ENCODE data around the gene DYDC1. TPM values are rescaled to one million over a fixed set of nuclear protein-coding genes. Genes with fewer than 3 reads are reported as not detected.
"Not testable (repeated sequence)": the region's sequence is repeated elsewhere in the genome, so short reads cannot be mapped to it uniquely, and the experiment has no call there.

DYDC1 gene
- total RNA-seq, 1 donor from 2014 or later = not detected

DNA sequence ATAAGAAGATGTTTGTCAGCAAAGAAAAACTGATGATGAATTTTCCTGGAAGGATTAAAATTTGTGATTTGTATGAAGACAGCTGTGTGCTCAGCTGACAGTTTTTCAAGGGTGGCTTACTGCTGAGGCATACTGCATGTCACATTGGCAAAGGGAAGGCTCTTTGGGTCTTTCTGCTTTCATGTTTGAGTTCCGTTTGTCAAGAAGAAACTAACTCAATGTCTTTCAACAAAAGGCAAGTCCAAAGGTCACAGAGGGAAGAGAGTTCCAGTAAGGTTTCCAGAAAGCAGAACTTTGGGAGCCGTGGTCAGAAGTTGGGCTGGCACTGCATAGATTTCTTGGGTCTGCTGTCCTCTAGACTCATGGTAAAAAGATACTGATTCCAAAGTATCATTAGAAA, 16.9 kb upstream of the DYDC1 start:
- no peak for DNase-seq (ENCODE audit: low read depth)
- Histone ChIP-seq H3K36me3 (ENCODE audit: control insufficient read depth, insufficient read depth, low read length) (no peaks in the 10 kb centered on the region), H3K27me3 (ENCODE audit: control insufficient read depth, insufficient read depth, low read length) (peaks cover 1% of the 10 kb centered on the region), H3K4me3 (ENCODE audit: low read depth, low read length) (no peak overlapping the region)
- FAIRE-seq = peak; percentile 66
- TF ChIP-seq, protein P1, sequence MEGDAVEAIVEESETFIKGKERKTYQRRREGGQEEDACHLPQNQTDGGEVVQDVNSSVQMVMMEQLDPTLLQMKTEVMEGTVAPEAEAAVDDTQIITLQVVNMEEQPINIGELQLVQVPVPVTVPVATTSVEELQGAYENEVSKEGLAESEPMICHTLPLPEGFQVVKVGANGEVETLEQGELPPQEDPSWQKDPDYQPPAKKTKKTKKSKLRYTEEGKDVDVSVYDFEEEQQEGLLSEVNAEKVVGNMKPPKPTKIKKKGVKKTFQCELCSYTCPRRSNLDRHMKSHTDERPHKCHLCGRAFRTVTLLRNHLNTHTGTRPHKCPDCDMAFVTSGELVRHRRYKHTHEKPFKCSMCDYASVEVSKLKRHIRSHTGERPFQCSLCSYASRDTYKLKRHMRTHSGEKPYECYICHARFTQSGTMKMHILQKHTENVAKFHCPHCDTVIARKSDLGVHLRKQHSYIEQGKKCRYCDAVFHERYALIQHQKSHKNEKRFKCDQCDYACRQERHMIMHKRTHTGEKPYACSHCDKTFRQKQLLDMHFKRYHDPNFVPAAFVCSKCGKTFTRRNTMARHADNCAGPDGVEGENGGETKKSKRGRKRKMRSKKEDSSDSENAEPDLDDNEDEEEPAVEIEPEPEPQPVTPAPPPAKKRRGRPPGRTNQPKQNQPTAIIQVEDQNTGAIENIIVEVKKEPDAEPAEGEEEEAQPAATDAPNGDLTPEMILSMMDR (IDR thresholded peaks at IDR 0.05; ENCODE audit: insufficient read depth, low read length, severe bottlenecking) = no peak

DNA sequence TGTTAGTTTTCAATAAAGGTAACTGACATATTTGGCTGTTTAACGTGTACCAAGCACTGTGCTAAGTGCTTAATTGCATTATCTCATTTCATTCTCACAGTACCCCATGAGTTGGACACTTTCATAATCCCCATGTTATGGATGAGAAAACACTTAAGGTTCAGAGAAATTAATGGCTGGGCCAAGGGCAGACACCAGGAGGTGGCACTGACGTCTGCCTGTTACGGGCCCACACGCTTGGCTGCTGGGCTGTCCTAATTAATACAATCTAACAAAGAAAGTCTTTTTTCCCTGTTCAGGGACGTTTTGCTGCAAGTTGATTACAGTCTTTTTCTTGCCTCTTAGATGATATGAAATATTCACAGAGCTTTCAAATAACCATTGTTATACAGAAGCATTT, 16.1 kb upstream of the DYDC1 start:
- TF ChIP-seq, protein P1 (IDR thresholded peaks at IDR 0.05; ENCODE audit: insufficient read depth, low read length, severe bottlenecking) = no peak
- Histone ChIP-seq H3K27me3 (ENCODE audit: control insufficient read depth, insufficient read depth, low read length) (peaks cover 1% of the 10 kb centered on the region), H3K4me3 (ENCODE audit: low read depth, low read length) (no peak overlapping the region), H3K36me3 (ENCODE audit: control insufficient read depth, insufficient read depth, low read length) (no peaks in the 10 kb centered on the region)
- DNase-seq (ENCODE audit: low read depth) (no peak), FAIRE-seq (no peak)

DNA sequence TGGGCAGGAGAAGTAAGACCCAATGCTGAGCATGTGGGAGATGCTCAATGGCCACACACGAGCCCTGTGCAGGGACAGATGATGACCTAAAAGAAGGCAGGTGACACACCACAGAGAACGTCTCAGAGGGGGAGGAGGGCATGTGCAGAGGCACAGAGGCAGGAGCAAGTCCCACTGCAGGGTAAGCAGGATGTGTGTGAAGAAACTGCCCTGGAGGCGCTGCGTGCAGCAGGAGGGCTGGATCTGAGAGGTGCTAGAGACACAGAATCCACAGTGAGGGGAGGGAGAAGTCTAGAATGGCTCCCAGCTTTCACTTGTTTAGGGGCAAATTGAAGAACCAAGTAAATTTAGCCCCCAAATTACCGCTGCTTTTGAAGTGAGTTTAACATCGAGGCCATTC, 14.9 kb upstream of the DYDC1 start:
- Histone ChIP-seq H3K4me3 (ENCODE audit: low read depth, low read length) (no peak overlapping the region), H3K36me3 (ENCODE audit: control insufficient read depth, insufficient read depth, low read length) (no peaks in the 10 kb centered on the region), H3K27me3 (ENCODE audit: control insufficient read depth, insufficient read depth, low read length) (peaks cover 1% of the 10 kb centered on the region)
- TF ChIP-seq, protein P1 (IDR thresholded peaks at IDR 0.05; ENCODE audit: insufficient read depth, low read length, severe bottlenecking) = no peak
- no peak for FAIRE-seq
- DNase-seq (ENCODE audit: low read depth) = no peak

DNA sequence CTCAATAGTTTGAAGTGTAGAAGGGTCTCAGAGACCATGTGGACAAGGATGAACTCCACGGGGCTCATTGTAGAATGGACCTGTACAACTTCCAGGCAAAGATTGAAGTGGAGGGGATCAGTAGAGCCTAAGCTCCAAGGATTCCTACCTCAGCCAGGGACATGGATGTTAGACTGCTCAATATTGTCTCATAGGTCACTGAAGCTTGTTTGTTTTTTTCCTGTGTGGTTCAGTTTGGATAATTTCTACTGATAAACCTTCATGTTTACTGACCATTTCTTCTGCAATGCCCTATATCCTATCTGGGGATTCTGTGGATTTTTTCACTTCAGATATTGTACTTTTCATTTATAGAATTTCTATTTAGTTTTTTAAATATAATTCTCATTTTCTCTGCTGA, 9.0 kb upstream of the DYDC1 start:
- Histone ChIP-seq H3K36me3 (ENCODE audit: control insufficient read depth, insufficient read depth, low read length) (no peaks in the 10 kb centered on the region), H3K4me3 (ENCODE audit: low read depth, low read length) (no peak overlapping the region), H3K27me3 (ENCODE audit: control insufficient read depth, insufficient read depth, low read length) (no peaks in the 10 kb centered on the region)
- TF ChIP-seq, protein P1 (IDR thresholded peaks at IDR 0.05; ENCODE audit: insufficient read depth, low read length, severe bottlenecking) = no peak
- no peak for FAIRE-seq
- no peak for DNase-seq (ENCODE audit: low read depth)

DNA sequence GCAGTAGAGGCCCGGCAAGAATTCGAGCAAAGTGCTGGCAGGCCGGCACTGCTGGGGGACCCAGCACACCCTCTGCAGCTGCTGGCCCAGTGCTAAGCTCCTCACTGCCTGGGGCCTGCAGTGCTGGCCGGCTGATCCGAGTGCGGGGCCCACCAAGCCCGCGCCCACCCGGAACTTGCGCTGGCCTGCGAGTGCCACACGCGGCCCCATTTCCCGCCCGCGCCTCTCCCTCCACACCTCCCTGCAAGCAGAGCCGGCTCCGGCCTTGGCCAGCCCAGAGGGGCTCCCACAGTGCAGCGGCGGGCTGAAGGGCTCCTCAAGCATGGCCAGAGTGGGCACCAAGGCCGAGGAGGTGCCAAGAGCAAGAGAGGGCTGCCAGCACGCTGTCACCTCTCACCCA, 3.1 kb upstream of the DYDC1 start:
- H3K27me3 ChIP-seq (ENCODE audit: control insufficient read depth, insufficient read depth, low read length) = no peaks in the 10 kb centered on the region
- no peaks in the 10 kb centered on the region for H3K36me3 ChIP-seq (ENCODE audit: control insufficient read depth, insufficient read depth, low read length)
- TF ChIP-seq, protein P1 (IDR thresholded peaks at IDR 0.05; ENCODE audit: insufficient read depth, low read length, severe bottlenecking) = no peak
- FAIRE-seq (no peak), DNase-seq (ENCODE audit: low read depth) (no peak)
- no peak overlapping the region for H3K4me3 ChIP-seq (ENCODE audit: low read depth, low read length)

DNA sequence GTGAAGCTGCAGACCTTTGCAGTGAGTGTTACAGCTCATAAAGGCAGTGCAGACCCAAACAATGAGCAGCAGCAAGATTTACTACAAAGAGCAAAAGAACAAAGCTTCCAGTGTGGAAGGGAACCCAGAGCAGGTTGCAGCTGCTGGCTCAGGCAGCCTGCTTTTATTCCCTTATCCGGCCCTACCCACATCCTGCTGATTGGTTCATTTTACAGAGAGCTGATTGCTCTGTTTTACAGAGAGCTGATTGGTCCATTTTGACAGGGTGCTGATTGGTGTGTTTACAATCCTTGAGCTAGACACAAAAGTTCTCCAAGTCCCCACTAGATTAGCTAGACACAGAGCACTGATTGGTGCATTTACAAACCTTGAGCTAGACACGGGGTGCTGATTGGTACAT, 2.4 kb upstream of the DYDC1 start:
- not testable (repeated sequence) for DNase-seq (ENCODE audit: low read depth); H3K4me3 ChIP-seq (ENCODE audit: low read depth, low read length); H3K27me3 ChIP-seq (ENCODE audit: control insufficient read depth, insufficient read depth, low read length); H3K36me3 ChIP-seq (ENCODE audit: control insufficient read depth, insufficient read depth, low read length); FAIRE-seq
